ENCODE data around the gene ZSWIM5.

The ZSWIM5 gene

DNA sequence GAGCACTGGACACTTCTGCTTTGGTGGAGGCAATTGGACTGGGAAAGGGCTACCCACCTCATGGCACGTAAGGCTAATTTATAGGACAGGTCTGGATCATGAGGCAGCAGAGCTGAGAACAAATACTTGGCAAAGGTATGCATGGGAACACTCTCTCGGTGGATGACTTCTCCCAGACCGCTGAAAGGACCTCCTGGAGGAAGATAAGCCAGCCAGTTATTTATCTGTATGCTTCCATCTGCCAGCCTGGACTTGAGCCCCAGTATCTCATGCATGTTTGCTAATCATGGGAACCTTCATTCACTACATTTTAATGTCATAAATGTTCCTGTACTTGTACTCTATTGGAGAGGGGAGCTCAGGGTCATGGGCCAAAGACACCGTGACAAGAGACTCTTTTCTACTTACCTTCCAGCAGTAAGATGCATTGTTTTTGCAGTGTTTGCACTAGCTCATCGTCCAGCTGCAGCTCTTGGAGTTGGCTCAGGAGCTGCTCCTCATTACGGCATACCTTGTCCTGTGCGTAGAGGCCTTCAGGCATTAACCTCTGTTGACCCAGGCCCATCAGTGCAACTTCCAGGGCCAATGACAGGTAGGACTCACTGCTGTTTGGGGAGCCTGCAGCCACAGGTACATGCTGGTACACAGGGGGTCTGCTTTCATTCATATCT is 170.6 kb downstream of the ZSWIM5 start:
- TF ChIP-seq SPI1 (IDR thresholded peaks at IDR 0.05; ENCODE audit: borderline replicate concordance, low read depth) (no peak), GABPA (IDR thresholded peaks at IDR 0.05; ENCODE audit: low read depth) (no peak), POLR2AphosphoS5 (IDR thresholded peaks at IDR 0.05; ENCODE audit: low read depth) (no peak)
- TF ChIP-seq, protein P1, sequence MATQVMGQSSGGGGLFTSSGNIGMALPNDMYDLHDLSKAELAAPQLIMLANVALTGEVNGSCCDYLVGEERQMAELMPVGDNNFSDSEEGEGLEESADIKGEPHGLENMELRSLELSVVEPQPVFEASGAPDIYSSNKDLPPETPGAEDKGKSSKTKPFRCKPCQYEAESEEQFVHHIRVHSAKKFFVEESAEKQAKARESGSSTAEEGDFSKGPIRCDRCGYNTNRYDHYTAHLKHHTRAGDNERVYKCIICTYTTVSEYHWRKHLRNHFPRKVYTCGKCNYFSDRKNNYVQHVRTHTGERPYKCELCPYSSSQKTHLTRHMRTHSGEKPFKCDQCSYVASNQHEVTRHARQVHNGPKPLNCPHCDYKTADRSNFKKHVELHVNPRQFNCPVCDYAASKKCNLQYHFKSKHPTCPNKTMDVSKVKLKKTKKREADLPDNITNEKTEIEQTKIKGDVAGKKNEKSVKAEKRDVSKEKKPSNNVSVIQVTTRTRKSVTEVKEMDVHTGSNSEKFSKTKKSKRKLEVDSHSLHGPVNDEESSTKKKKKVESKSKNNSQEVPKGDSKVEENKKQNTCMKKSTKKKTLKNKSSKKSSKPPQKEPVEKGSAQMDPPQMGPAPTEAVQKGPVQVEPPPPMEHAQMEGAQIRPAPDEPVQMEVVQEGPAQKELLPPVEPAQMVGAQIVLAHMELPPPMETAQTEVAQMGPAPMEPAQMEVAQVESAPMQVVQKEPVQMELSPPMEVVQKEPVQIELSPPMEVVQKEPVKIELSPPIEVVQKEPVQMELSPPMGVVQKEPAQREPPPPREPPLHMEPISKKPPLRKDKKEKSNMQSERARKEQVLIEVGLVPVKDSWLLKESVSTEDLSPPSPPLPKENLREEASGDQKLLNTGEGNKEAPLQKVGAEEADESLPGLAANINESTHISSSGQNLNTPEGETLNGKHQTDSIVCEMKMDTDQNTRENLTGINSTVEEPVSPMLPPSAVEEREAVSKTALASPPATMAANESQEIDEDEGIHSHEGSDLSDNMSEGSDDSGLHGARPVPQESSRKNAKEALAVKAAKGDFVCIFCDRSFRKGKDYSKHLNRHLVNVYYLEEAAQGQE (IDR thresholded peaks at IDR 0.05; ENCODE audit: insufficient replicate concordance, low read depth) = no peak
- TF ChIP-seq, protein P2, sequence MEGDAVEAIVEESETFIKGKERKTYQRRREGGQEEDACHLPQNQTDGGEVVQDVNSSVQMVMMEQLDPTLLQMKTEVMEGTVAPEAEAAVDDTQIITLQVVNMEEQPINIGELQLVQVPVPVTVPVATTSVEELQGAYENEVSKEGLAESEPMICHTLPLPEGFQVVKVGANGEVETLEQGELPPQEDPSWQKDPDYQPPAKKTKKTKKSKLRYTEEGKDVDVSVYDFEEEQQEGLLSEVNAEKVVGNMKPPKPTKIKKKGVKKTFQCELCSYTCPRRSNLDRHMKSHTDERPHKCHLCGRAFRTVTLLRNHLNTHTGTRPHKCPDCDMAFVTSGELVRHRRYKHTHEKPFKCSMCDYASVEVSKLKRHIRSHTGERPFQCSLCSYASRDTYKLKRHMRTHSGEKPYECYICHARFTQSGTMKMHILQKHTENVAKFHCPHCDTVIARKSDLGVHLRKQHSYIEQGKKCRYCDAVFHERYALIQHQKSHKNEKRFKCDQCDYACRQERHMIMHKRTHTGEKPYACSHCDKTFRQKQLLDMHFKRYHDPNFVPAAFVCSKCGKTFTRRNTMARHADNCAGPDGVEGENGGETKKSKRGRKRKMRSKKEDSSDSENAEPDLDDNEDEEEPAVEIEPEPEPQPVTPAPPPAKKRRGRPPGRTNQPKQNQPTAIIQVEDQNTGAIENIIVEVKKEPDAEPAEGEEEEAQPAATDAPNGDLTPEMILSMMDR (IDR thresholded peaks at IDR 0.05; ENCODE audit: insufficient read depth, low read length) = no peak
- H3K27ac ChIP-seq (replicated peaks) = no peak overlapping the region
- DNase-seq (ENCODE audit: low read depth in 1 of 2, low spot score in 1 of 2) = no peak

DNA sequence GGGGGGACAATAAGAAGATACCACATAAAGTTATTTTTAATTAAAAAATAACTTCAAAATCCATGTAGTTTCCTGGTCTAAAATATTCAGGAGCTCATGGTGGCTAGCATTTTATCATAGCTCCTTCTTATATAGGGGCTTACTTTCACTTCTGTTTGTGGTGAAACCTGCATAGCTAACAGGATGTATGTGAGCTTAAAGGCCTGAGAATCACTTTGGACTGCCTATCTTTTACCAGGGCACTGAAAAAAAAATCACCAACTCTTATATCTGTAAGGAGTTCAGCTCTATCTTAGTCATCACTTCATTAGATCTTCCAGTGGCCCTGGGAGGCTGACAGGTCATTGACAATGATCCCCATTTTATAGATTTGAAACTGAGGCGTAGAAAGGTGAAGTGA is 173.0 kb downstream of the ZSWIM5 start:
- Histone ChIP-seq H3K4me3 (replicated peaks; ENCODE audit: insufficient read depth, low read length) (no peak overlapping the region), H3K27me3 (ENCODE audit: insufficient read depth, poor library complexity, severe bottlenecking) (no peaks in the 10 kb centered on the region), H3K27ac (replicated peaks) (no peak overlapping the region)
- TF ChIP-seq, protein P1 (IDR thresholded peaks at IDR 0.05; ENCODE audit: insufficient replicate concordance, low read depth) = no peak
- TF ChIP-seq GABPA (IDR thresholded peaks at IDR 0.05; ENCODE audit: low read depth) (no peak), SPI1 (IDR thresholded peaks at IDR 0.05; ENCODE audit: borderline replicate concordance, low read depth) (no peak), POLR2AphosphoS5 (IDR thresholded peaks at IDR 0.05; ENCODE audit: low read depth) (no peak)
- TF ChIP-seq, protein P2 (IDR thresholded peaks at IDR 0.05; ENCODE audit: insufficient read depth, low read length) = no peak
- no peak for DNase-seq (ENCODE audit: low read depth in 1 of 2, low spot score in 1 of 2)

More for the DNA sequence above, 170.6 kb downstream of the ZSWIM5 start:
- H3K27me3 ChIP-seq (ENCODE audit: insufficient read depth, poor library complexity, severe bottlenecking) = no peaks in the 10 kb centered on the region
- H3K4me3 ChIP-seq (replicated peaks; ENCODE audit: insufficient read depth, low read length) = no peak overlapping the region

DNA sequence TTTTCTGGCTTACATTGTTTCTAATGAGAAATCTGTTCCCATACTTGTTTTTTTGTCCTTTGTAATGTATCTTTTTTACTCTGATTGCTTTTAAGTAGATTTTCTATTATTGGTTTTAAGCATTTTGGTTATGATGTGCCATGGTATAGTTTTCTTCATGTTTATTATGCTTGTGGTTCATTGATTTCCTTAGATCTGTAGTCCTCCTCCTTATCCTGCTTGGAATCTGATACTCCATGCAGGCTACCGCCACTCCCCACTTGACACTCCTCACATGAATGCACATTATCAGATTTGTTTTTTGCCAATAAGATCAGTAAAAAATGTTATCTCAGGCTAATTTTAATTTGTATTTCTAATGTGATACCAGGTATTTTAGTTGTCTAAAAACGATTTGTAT is 173.6 kb downstream of the ZSWIM5 start:
- Histone ChIP-seq H3K27me3 (ENCODE audit: insufficient read depth, poor library complexity, severe bottlenecking) (no peaks in the 10 kb centered on the region), H3K27ac (replicated peaks) (no peak overlapping the region), H3K4me3 (replicated peaks; ENCODE audit: insufficient read depth, low read length) (no peak overlapping the region)
- TF ChIP-seq, protein P2 (IDR thresholded peaks at IDR 0.05; ENCODE audit: insufficient read depth, low read length) = no peak
- TF ChIP-seq, protein P1 (IDR thresholded peaks at IDR 0.05; ENCODE audit: insufficient replicate concordance, low read depth) = no peak
- TF ChIP-seq POLR2AphosphoS5 (IDR thresholded peaks at IDR 0.05; ENCODE audit: low read depth) = no peak
- TF ChIP-seq GABPA (IDR thresholded peaks at IDR 0.05; ENCODE audit: low read depth) = no peak
- no peak for TF ChIP-seq SPI1 (IDR thresholded peaks at IDR 0.05; ENCODE audit: borderline replicate concordance, low read depth)
- DNase-seq (ENCODE audit: low read depth in 1 of 2, low spot score in 1 of 2) = no peak
